B cell (primary cell): ENCODE measurements around the gene USH2A. TPM values are rescaled to one million over a fixed set of nuclear protein-coding genes. Genes with fewer than 3 reads are reported as not detected.

ENCODE experiments used
- ATAC-seq: fragments of 200-7000 bp; cut with Tn5 transposase; one replicate; pipeline ENCODE4 v1.10.0; 2021; ENCODE audit warnings: low read depth, mild to moderate bottlenecking, moderate number of reproducible peaks, moderate library complexity
- CTCF ChIA-PET: fragments of 350-600 bp; sonication (Branson Sonifier 250); formaldehyde crosslinking; loops from one replicate; lab custom pipeline; 2021; ENCODE audit warnings: antibody characterized with exemption, inconsistent platforms; lab: Charles Lee
- POLR2A ChIA-PET: fragments of 350-600 bp; sonication (Branson Sonifier 250); formaldehyde crosslinking; loops from one replicate; lab custom pipeline; 2021; ENCODE audit warnings: antibody characterized with exemption; lab: Charles Lee
- DNase-seq: peaks from one replicate; pipeline ENCODE4 v3.0.0; 2013
- H2AFZ ChIP-seq: 2 replicates; pipeline ENCODE4 v1.6.1; 2012; ENCODE audit warnings: mild to moderate bottlenecking, low read depth, low read length; ENCODE audit not compliant: insufficient read depth, poor library complexity, severe bottlenecking
- H3K27ac ChIP-seq, 2 donors: 1 replicate in 1 of 2; 2 replicates in 1 of 2; pipeline ENCODE4 v1.5.1; 2012 to 2013; ENCODE audit warnings: low read length in 2 of 2, mild to moderate bottlenecking in 2 of 2, moderate library complexity in 1 of 2
- H3K27me3 ChIP-seq, 4 experiments: fragments of 200-600 bp in 1 of 4; sonication (generic) in 1 of 4; replicated peaks in 1 of 4; 1 replicate in 2 of 4; 2 replicates in 2 of 4; pipeline versions ENCODE4 v1.6.1 to v1.7.0; 2013 to 2016; ENCODE audit warnings: low read length in 3 of 4, mild to moderate bottlenecking in 2 of 4, mixed read lengths in 1 of 4, moderate library complexity in 1 of 4; ENCODE audit not compliant: insufficient read depth in 4 of 4, control insufficient read depth in 3 of 4; ENCODE audit errors: control extremely low read depth in 1 of 4
- H3K36me3 ChIP-seq, 2 experiments: replicated peaks in 1 of 2; 1 replicate in 1 of 2; 2 replicates in 1 of 2; pipeline versions ENCODE4 v1.6.1 to v1.7.1; 2013; ENCODE audit warnings: low read length in 1 of 2; ENCODE audit not compliant: insufficient read depth in 2 of 2, control insufficient read depth in 1 of 2; ENCODE audit errors: control extremely low read depth in 1 of 2, extremely low read depth in 1 of 2
- H3K4me1 ChIP-seq, 2 donors: fragments of 200-600 bp in 1 of 2; sonication (generic) in 1 of 2; 1 replicate in 1 of 2; 2 replicates in 1 of 2; pipeline versions ENCODE4 v1.5.1 to v1.6.1; 2013 to 2017; ENCODE audit warnings: low read length in 2 of 2; ENCODE audit not compliant: control insufficient read depth in 2 of 2, insufficient read depth in 2 of 2
- H3K4me2 ChIP-seq: replicated peaks from 2 replicates; pipeline ENCODE3; 2012; ENCODE audit warnings: mild to moderate bottlenecking, low read depth, low read length; ENCODE audit not compliant: poor library complexity, severe bottlenecking
- H3K4me3 ChIP-seq, 5 experiments: fragments of 200-600 bp in 1 of 5; sonication (generic) in 1 of 5; 1 replicate in 3 of 5; 2 replicates in 2 of 5; pipeline versions ENCODE4 v1.5.1 to v1.7.0; 2011 to 2016; ENCODE audit warnings: low read length in 4 of 5, mild to moderate bottlenecking in 4 of 5, low read depth in 2 of 5, control low read depth in 1 of 5, moderate library complexity in 1 of 5; ENCODE audit not compliant: insufficient read depth in 1 of 5; ENCODE audit errors: control extremely low read depth in 1 of 5, extremely low read depth in 1 of 5
- H3K79me2 ChIP-seq: fragments of 200-600 bp; sonication (generic); one replicate; pipeline ENCODE4 v1.6.0; 2016; ENCODE audit warnings: low read length; ENCODE audit not compliant: control insufficient read depth, insufficient read depth
- H3K9ac ChIP-seq: fragments of 200-600 bp; sonication (generic); 2 replicates; pipeline ENCODE4 v1.6.1; 2017; ENCODE audit warnings: mild to moderate bottlenecking, low read length, moderate library complexity
- H3K9me3 ChIP-seq, 3 donors: one replicate each; pipeline versions ENCODE4 v1.6.1 to v1.7.1; 2013; ENCODE audit warnings: low read length in 2 of 3; ENCODE audit not compliant: control insufficient read depth in 2 of 3, insufficient read depth in 1 of 3; ENCODE audit errors: control extremely low read depth in 1 of 3
- H4K20me1 ChIP-seq: 2 replicates; pipeline ENCODE4 v1.6.0; 2012; ENCODE audit warnings: mild to moderate bottlenecking, low read length; ENCODE audit not compliant: insufficient read depth, control insufficient read depth, poor library complexity, severe bottlenecking
- H3K27ac Mint-ChIP-seq: one replicate; pipeline ENCODE4 v1.8.0; 2021; ENCODE audit warnings: mixed read lengths
- H3K27me3 Mint-ChIP-seq: one replicate; pipeline ENCODE4 v1.8.0; 2021; ENCODE audit warnings: mixed read lengths
- H3K4me1 Mint-ChIP-seq: one replicate; pipeline ENCODE4 v1.8.0; 2021; ENCODE audit warnings: mixed read lengths
- H3K4me3 Mint-ChIP-seq: one replicate; pipeline ENCODE4 v1.8.0; 2021; ENCODE audit warnings: mixed read lengths
- H3K9me3 Mint-ChIP-seq: one replicate; pipeline ENCODE4 v1.8.0; 2022; ENCODE audit warnings: mixed read lengths; ENCODE audit not compliant: insufficient read depth
- EZH2 ChIP-seq: IDR thresholded peaks from 2 replicates; pipeline ENCODE4 v1.6.1; 2012; ENCODE audit warnings: borderline replicate concordance, low read depth, mild to moderate bottlenecking, moderate library complexity, low read length; ENCODE audit not compliant: insufficient read depth, poor library complexity, severe bottlenecking
- WGBS: methylation state at CpG from one replicate; pipeline ENCODE4 v1.1.5; 2013; ENCODE audit warnings: missing lambda C conversion rate; ENCODE audit not compliant: insufficient coverage; 5-methylcytosine and 5-hydroxymethylcytosine counted together
- intact Hi-C: fragments of 100-400 bp; cut with micrococcal nuclease; formaldehyde crosslinking; loops from one replicate; pipeline ENCODE4 v1.10.0; 2022
- polyA plus RNA-seq: library from polyadenylated mRNA; depleted of rRNA; stranded (reverse); fragments of >200 nt; gene quantifications from 2 replicates; pipeline ENCODE4 v1.2.3, GENCODE V29; 2012
- total RNA-seq, 2 donors: library from RNA; stranded (reverse); fragments of 120-200 nt in 1 of 2; gene quantifications; 1 replicate in 1 of 2; 2 replicates in 1 of 2; pipeline versions ENCODE4 v1.2.3 to v1.2.4, GENCODE V29; 2013 to 2022
- TF ChIP-seq, protein P1 (sequence below): fragments of 200-600 bp; IDR thresholded peaks from one replicate; pipeline ENCODE4 v1.8.0; 2022; ENCODE audit warnings: antibody characterized with exemption, mild to moderate bottlenecking

USH2A gene
- total and polyA plus RNA-seq, 2 donors (not counting 1 experiment from before 2014, with no cell fraction given) = 0.01 TPM; not detected in 1

GRCh38 chr1:216416488-216416887 is 6.8 kb downstream of the USH2A start:
- Histone ChIP-seq H3K9me3 (no peaks in the 10 kb centered on the region), H3K4me1 (no peaks in the 10 kb centered on the region), H3K4me2 (no peak overlapping the region), H3K79me2 (no peaks in the 10 kb centered on the region), H3K36me3 (no peaks in the 10 kb centered on the region), H3K9ac (no peak overlapping the region), H3K27me3 (no peaks in the 10 kb centered on the region), H3K4me3 (no peak overlapping the region), H4K20me1 (no peaks in the 10 kb centered on the region), H2AFZ (no peak overlapping the region), H3K27ac (no peak overlapping the region)
- intact Hi-C loops = no loop called here
- DNase-seq (no peak), ATAC-seq (no peak)
- Mint-ChIP-seq H3K9me3 (no peaks in the 10 kb centered on the region), H3K27ac (no peak overlapping the region), H3K4me1 (no peaks in the 10 kb centered on the region), H3K4me3 (no peak overlapping the region), H3K27me3 (no peaks in the 10 kb centered on the region)
- POLR2A ChIA-PET = no interaction called here
- WGBS = no CpG with 5 or more reads among the region's 1 CpG
- CTCF ChIA-PET = no interaction called here
- TF ChIP-seq, protein P1, sequence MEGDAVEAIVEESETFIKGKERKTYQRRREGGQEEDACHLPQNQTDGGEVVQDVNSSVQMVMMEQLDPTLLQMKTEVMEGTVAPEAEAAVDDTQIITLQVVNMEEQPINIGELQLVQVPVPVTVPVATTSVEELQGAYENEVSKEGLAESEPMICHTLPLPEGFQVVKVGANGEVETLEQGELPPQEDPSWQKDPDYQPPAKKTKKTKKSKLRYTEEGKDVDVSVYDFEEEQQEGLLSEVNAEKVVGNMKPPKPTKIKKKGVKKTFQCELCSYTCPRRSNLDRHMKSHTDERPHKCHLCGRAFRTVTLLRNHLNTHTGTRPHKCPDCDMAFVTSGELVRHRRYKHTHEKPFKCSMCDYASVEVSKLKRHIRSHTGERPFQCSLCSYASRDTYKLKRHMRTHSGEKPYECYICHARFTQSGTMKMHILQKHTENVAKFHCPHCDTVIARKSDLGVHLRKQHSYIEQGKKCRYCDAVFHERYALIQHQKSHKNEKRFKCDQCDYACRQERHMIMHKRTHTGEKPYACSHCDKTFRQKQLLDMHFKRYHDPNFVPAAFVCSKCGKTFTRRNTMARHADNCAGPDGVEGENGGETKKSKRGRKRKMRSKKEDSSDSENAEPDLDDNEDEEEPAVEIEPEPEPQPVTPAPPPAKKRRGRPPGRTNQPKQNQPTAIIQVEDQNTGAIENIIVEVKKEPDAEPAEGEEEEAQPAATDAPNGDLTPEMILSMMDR = no peak
- TF ChIP-seq EZH2 = no peak

DNA sequence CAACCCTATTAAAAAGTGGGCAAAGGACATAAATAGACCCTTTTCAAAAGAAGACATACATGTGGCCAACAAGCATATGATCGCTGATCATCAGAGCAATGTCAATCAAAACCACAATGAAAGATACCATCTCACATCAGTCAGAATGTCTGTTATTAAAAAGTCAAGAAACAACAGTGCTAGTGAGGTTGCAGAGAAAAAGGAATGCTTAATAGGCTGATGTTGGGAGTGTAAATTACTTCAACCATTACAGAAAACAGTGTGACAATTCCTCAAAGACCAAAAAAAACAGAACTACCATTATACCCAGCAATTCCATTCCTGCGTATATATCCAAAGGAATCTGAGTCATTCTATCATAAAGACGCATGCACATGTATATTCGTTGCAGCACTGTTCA is 13.2 kb downstream of the USH2A start:
- ATAC-seq (no peak), DNase-seq (no peak)
- CTCF ChIA-PET = no interaction called here
- Histone ChIP-seq H3K4me3 (no peak overlapping the region), H3K4me1 (no peaks in the 10 kb centered on the region), H3K27ac (no peak overlapping the region), H3K27me3 (no peaks in the 10 kb centered on the region), H3K36me3 (no peaks in the 10 kb centered on the region), H3K4me2 (no peak overlapping the region), H2AFZ (no peak overlapping the region), H4K20me1 (no peaks in the 10 kb centered on the region), H3K9ac (no peak overlapping the region), H3K79me2 (no peaks in the 10 kb centered on the region), H3K9me3 (no peaks in the 10 kb centered on the region)
- no peaks in the 10 kb centered on the region for H3K4me1 Mint-ChIP-seq
- no peak overlapping the region for H3K27ac Mint-ChIP-seq
- WGBS = no CpG with 5 or more reads among the region's 4 CpGs
- no peak overlapping the region for H3K4me3 Mint-ChIP-seq
- TF ChIP-seq EZH2 = no peak
- TF ChIP-seq, protein P1 = no peak
- intact Hi-C loops = no loop called here
- POLR2A ChIA-PET = no interaction called here
- H3K27me3 Mint-ChIP-seq = no peaks in the 10 kb centered on the region
- peaks cover 2% of the 10 kb centered on the region for H3K9me3 Mint-ChIP-seq
